Right lobe of liver (tissue), 4 donors: ENCODE results near the gene DOCK10.

Source experiments
- CTCF ChIP-seq, 4 donors: fragments of 200-600 bp in 3 of 4; fragments of 450-650 bp in 1 of 4; IDR thresholded peaks; one replicate each; pipeline versions ENCODE4 v1.5.1 to v1.8.0; 2016 to 2022; ENCODE audit warnings: antibody characterized with exemption in 4 of 4, mild to moderate bottlenecking in 2 of 4
- POLR2A ChIP-seq: fragments of 450-650 bp; IDR thresholded peaks from one replicate; pipeline ENCODE4 v1.6.1; 2017; ENCODE audit warnings: antibody characterized with exemption, mild to moderate bottlenecking
- donor health status: DM: no; HTN: no; CAD: no.
- donor health status: DM: no; HTN: no; CAD: no.
- donor health status: DM: no; HTN: yes; CAD: no.

GRCh38 chr2:225004597-225004996, 37.7 kb downstream of the DOCK10 start:
- TF ChIP-seq CTCF (IDR thresholded peaks at IDR 0.05) = no peak
- TF ChIP-seq POLR2A = no peak
